Measurements from ENCODE around the gene PDIA2. TPM values are rescaled to one million over a fixed set of nuclear protein-coding genes. Genes with fewer than 3 reads are reported as not detected.

Gene PDIA2
- total and polyA plus RNA-seq, 4 donors = 0.03 to 0.09 TPM; not detected in 2

- 95% methylated on average over 37 of the region's 37 CpGs for WGBS
- Histone ChIP-seq H3K27ac (ENCODE audit: low read depth in 1 of 2, low read length in 2 of 2) (no peak overlapping the region), H3K9ac (ENCODE audit: low read depth in 1 of 2, low read length in 2 of 2) (no peak overlapping the region), H3K4me3 (ENCODE audit: low read depth in 1 of 3, low read length in 3 of 3) (no peak overlapping the region), H3K9me3 (ENCODE audit: control insufficient read depth in 4 of 4, low read length in 3 of 4) (no peaks in the 10 kb centered on the region), H3K27me3 (ENCODE audit: control insufficient read depth in 4 of 4, insufficient read depth in 4 of 4, low read length in 3 of 4) (no peaks in the 10 kb centered on the region), H3K4me1 (ENCODE audit: control insufficient read depth in 4 of 4, insufficient read depth in 4 of 4, low read length in 3 of 4) (no peaks in the 10 kb centered on the region), H3K36me3 (ENCODE audit: control insufficient read depth in 4 of 4, insufficient read depth in 3 of 4, low read depth in 1 of 4, low read length in 3 of 4) (peaks cover 0 to 22% (median 3%) of the 10 kb centered on the region in 4 donors)
- TF ChIP-seq JUND (IDR thresholded peaks at IDR 0.05) = no peak
- no peak for TF ChIP-seq NR2F2 (IDR thresholded peaks at IDR 0.05)
- TF ChIP-seq EGR1 (IDR thresholded peaks at IDR 0.05; ENCODE audit: low read depth in 2 of 2) = no peak
- TF ChIP-seq CTCF (IDR thresholded peaks at IDR 0.05; ENCODE audit: low read depth, low read length, missing input control) = no peak
- no peak for TF ChIP-seq RAD21 (IDR thresholded peaks at IDR 0.05)
- TF ChIP-seq SP1 (IDR thresholded peaks at IDR 0.05) = no peak
- no peak for TF ChIP-seq HNF4G (IDR thresholded peaks at IDR 0.05)
- TF ChIP-seq MAX (IDR thresholded peaks at IDR 0.05) = no peak
- DNase-seq (ENCODE audit: low spot score) = no peak
Measured at GRCh38 chr16:296806-297510, 14.0 kb downstream of the PDIA2 start.

GRCh38 chr16:297832-298231 is 14.9 kb downstream of the PDIA2 start:
- TF ChIP-seq ZBTB33 (IDR thresholded peaks at IDR 0.05) = no peak
- TF ChIP-seq RAD21 (IDR thresholded peaks at IDR 0.05) = no peak
- no peak for TF ChIP-seq RXRA (IDR thresholded peaks at IDR 0.05)
- no peak for TF ChIP-seq CTCF (IDR thresholded peaks at IDR 0.05; ENCODE audit: low read depth, low read length, missing input control)
- no peak for TF ChIP-seq NR2F2 (IDR thresholded peaks at IDR 0.05)
- H3K27me3 ChIP-seq (ENCODE audit: control insufficient read depth in 4 of 4, insufficient read depth in 4 of 4, low read length in 3 of 4) = no peaks in the 10 kb centered on the region
- H3K9me3 ChIP-seq (ENCODE audit: control insufficient read depth in 4 of 4, low read length in 3 of 4) = no peaks in the 10 kb centered on the region
- no peak overlapping the region for H3K9ac ChIP-seq (ENCODE audit: low read depth in 1 of 2, low read length in 2 of 2)
- no peak for DNase-seq (ENCODE audit: low spot score)
- WGBS = 98% methylated on average over 32 of the region's 32 CpGs
- H3K27ac ChIP-seq (ENCODE audit: low read depth in 1 of 2, low read length in 2 of 2) = no peak overlapping the region
- no peaks in the 10 kb centered on the region for H3K4me1 ChIP-seq (ENCODE audit: control insufficient read depth in 4 of 4, insufficient read depth in 4 of 4, low read length in 3 of 4)
- H3K4me3 ChIP-seq (ENCODE audit: low read depth in 1 of 3, low read length in 3 of 3) = no peak overlapping the region
- peaks cover 0 to 19% (median 3%) of the 10 kb centered on the region in 4 donors for H3K36me3 ChIP-seq (ENCODE audit: control insufficient read depth in 4 of 4, insufficient read depth in 3 of 4, low read depth in 1 of 4, low read length in 3 of 4)

- Histone ChIP-seq H3K9ac (ENCODE audit: low read depth in 1 of 2, low read length in 2 of 2) (no peak overlapping the region), H3K4me1 (ENCODE audit: control insufficient read depth in 4 of 4, insufficient read depth in 4 of 4, low read length in 3 of 4) (no peaks in the 10 kb centered on the region), H3K9me3 (ENCODE audit: control insufficient read depth in 4 of 4, low read length in 3 of 4) (no peaks in the 10 kb centered on the region), H3K4me3 (ENCODE audit: low read depth in 1 of 3, low read length in 3 of 3) (no peak overlapping the region), H3K27me3 (ENCODE audit: control insufficient read depth in 4 of 4, insufficient read depth in 4 of 4, low read length in 3 of 4) (no peaks in the 10 kb centered on the region), H3K36me3 (ENCODE audit: control insufficient read depth in 4 of 4, insufficient read depth in 3 of 4, low read depth in 1 of 4, low read length in 3 of 4) (peaks cover 0 to 21% (median 4%) of the 10 kb centered on the region in 4 donors), H3K27ac (ENCODE audit: low read depth in 1 of 2, low read length in 2 of 2) (no peak overlapping the region)
- WGBS = 96% methylated on average over 6 of the region's 6 CpGs
- no peak for DNase-seq (ENCODE audit: low spot score)
- TF ChIP-seq FOXA2 (IDR thresholded peaks at IDR 0.05) (no peak), REST (IDR thresholded peaks at IDR 0.05) (no peak), ATF3 (IDR thresholded peaks at IDR 0.05) (no peak), MAX (IDR thresholded peaks at IDR 0.05) (no peak), CTCF (IDR thresholded peaks at IDR 0.05; ENCODE audit: low read depth, low read length, missing input control) (no peak)
Measured at GRCh38 chr16:301235-301634, 18.3 kb downstream of the PDIA2 start.
